Adrenal gland (tissue), 5 donors: ENCODE measurements around the gene ZNF467.

Source experiments
- CTCF ChIP-seq, 6 experiments: fragments of 450-650 bp in 4 of 6; fragments of 200-600 bp in 2 of 6; sonication (generic) in 1 of 6; IDR thresholded peaks; 1 replicate in 5 of 6; 2 replicates in 1 of 6; pipeline versions ENCODE4 v1.5.1 to v1.8.0; 2016 to 2021; ENCODE audit warnings: antibody characterized with exemption in 6 of 6, mild to moderate bottlenecking in 2 of 6, moderate library complexity in 1 of 6
- POLR2A ChIP-seq, 2 donors: fragments of 450-650 bp; IDR thresholded peaks; one replicate each; pipeline ENCODE4 v1.6.1; 2017; ENCODE audit warnings: antibody characterized with exemption in 2 of 2, mild to moderate bottlenecking in 2 of 2, moderate library complexity in 1 of 2
- donor health status: DM: no; HTN: no; CAD: no.

DNA sequence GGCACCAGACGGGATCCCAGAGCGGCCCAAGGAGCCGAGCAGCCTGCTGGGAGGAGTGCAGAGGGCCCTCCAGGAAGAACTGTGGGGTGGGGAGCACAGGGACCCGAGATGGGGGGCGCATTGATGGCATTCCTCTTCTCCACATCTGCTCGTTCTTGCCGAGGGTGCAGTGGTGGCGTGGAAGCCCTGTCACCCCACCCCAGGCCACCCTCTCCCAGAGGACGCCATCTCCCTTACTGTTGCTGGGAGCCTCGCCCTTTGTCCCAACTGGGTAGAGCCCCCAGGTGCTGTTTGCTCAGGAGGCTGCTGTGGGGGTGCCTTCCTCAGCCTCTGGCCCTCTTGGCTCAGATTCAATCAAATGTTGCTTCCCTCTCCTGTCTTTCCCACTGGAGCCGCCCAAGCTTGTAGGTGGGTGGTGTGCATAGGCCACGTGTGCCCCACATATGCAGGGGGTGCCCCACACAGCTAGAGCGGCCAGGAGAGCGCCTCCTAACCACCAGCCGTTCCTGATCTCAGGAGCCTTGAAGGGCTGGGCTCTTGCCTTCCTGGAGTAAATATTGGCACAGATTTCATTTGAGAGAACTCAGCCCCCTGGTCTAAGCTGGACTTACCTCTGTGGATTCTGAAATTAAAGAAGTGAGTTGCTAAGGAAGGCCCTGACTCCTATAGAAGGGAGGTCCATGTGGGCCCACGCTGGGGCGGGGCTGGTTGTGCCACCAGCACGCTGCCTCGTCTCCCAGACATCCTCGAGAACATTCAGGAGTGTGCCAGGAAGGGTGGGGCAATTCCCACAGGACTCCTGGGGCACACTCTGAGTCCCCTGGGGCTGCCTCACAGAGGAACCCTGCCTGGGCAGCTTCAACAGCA lies 39.2 kb downstream of the ZNF467 start:
- no peak for TF ChIP-seq CTCF (IDR thresholded peaks at IDR 0.05)
- no peak for TF ChIP-seq POLR2A (IDR thresholded peaks at IDR 0.05)
